Gastroesophageal sphincter (tissue), 4 donors: ENCODE measurements around the gene DCBLD1. TPM values are rescaled to one million over a fixed set of nuclear protein-coding genes. Genes with fewer than 3 reads are reported as not detected.
"Not testable (repeated sequence)": the region's sequence is repeated elsewhere in the genome, so short reads cannot be mapped to it uniquely, and the experiment has no call there.

ENCODE experiments used
- ATAC-seq: fragments of 150-250 bp; one replicate; pipeline ENCODE4 v1.9.1; 2016; ENCODE audit warnings: mild to moderate bottlenecking, moderate library complexity
- H3K27ac ChIP-seq, 4 donors: fragments of 200-600 bp; sonication (generic) in 3 of 4; 1 replicate in 3 of 4; 2 replicates in 1 of 4; pipeline ENCODE4 v1.5.1; 2016 to 2019
- H3K27me3 ChIP-seq: fragments of 200-600 bp; sonication (generic); one replicate; pipeline ENCODE4 v1.5.1; 2019
- H3K36me3 ChIP-seq, 2 donors: fragments of 200-600 bp; sonication (generic); one replicate each; pipeline ENCODE4 v1.5.1; 2019; ENCODE audit warnings: control low read depth in 1 of 2
- H3K4me1 ChIP-seq, 3 donors: fragments of 200-600 bp; sonication (generic); 1 replicate in 2 of 3; 2 replicates in 1 of 3; pipeline ENCODE4 v1.5.1; 2016 to 2019; ENCODE audit warnings: control low read depth in 2 of 3
- H3K4me3 ChIP-seq, 2 donors: fragments of 200-600 bp; sonication (generic); one replicate each; pipeline ENCODE4 v1.5.1; 2019; ENCODE audit warnings: mild to moderate bottlenecking in 1 of 2, moderate library complexity in 1 of 2
- H3K9me3 ChIP-seq, 3 donors: fragments of 200-600 bp; sonication (generic); one replicate each; pipeline ENCODE4 v1.5.1; 2017 to 2019; ENCODE audit warnings: control low read depth in 2 of 3
- EP300 ChIP-seq: sonication (generic); formaldehyde crosslinking; IDR thresholded peaks from one replicate; pipeline ENCODE4 v1.6.1; 2017; ENCODE audit warnings: antibody characterized with exemption, mild to moderate bottlenecking
- POLR2A ChIP-seq, 2 donors: fragments of 450-650 bp; IDR thresholded peaks; one replicate each; pipeline ENCODE4 v1.6.1; 2017; ENCODE audit warnings: antibody characterized with exemption in 2 of 2, mild to moderate bottlenecking in 2 of 2, moderate library complexity in 1 of 2
- POLR2AphosphoS5 ChIP-seq: sonication (generic); formaldehyde crosslinking; IDR thresholded peaks from one replicate; pipeline ENCODE4 v1.6.1; 2017; ENCODE audit warnings: antibody characterized with exemption
- WGBS, 2 donors: methylation state at CpG; one replicate each; pipeline ENCODE4 v1.1.5; 2018; ENCODE audit warnings: low coverage in 1 of 2; 5-methylcytosine and 5-hydroxymethylcytosine counted together
- total RNA-seq, 4 donors: library from RNA; depleted of rRNA; stranded (reverse); fragments of >200 nt; gene quantifications; one replicate each; pipeline ENCODE4 v1.1.0, GENCODE V29; 2016
- TF ChIP-seq, protein P1 (sequence below), 4 experiments: fragments of 200-600 bp in 2 of 4; fragments of 450-650 bp in 2 of 4; sonication (generic) in 1 of 4; IDR thresholded peaks; one replicate each; pipeline ENCODE4 v1.5.1; 2017 to 2019; ENCODE audit warnings: antibody characterized with exemption in 4 of 4, mild to moderate bottlenecking in 2 of 4, moderate library complexity in 2 of 4

DCBLD1 gene
- total RNA-seq, 4 donors from 2014 or later: 5.0 to 10.9 (median 8.3) TPM

DNA sequence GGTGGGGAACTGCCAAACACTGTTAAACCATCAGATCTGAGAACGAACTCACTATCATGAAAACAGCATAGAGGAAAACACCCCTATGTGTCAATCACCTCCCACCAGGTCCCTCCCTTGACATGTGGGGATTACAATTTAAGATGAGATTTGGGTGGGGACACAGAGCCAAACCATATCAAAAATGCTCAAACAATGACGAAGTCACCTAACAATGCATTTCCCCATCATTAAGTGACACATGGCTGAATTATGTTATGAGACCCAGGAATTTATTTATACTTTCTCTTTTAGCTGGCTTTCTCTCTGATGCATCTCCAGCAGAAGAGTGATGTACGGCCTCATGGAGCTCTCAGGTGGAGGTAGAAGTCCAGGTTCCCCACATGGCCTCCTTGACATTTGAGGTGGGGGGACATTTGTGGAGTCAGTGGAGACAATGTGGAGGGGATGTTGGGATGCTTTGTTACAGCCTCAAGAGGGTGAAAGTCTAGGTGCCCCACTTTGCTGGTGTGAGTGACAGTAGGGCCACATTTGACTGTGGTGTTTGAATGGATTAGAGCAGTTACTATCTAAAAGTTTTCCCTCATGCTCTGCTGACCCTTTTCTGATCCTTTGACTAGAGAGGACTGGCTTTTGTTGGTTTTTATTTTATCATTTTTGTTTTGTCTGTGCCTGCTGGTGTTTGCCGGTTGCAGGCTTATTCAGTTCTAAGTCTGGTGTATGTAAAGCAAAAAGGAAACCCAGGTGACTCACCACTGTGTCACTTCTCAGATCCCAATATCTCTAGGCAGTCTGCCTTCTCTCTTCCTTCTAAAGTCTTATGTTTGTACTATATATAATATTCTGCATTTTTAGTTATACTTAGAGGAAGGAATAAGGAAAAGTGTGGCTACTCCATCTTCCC is 18.5 kb upstream of the DCBLD1 start:
- TF ChIP-seq, protein P1, sequence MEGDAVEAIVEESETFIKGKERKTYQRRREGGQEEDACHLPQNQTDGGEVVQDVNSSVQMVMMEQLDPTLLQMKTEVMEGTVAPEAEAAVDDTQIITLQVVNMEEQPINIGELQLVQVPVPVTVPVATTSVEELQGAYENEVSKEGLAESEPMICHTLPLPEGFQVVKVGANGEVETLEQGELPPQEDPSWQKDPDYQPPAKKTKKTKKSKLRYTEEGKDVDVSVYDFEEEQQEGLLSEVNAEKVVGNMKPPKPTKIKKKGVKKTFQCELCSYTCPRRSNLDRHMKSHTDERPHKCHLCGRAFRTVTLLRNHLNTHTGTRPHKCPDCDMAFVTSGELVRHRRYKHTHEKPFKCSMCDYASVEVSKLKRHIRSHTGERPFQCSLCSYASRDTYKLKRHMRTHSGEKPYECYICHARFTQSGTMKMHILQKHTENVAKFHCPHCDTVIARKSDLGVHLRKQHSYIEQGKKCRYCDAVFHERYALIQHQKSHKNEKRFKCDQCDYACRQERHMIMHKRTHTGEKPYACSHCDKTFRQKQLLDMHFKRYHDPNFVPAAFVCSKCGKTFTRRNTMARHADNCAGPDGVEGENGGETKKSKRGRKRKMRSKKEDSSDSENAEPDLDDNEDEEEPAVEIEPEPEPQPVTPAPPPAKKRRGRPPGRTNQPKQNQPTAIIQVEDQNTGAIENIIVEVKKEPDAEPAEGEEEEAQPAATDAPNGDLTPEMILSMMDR (IDR thresholded peaks at IDR 0.05): no peak
- TF ChIP-seq POLR2A (IDR thresholded peaks at IDR 0.05) (no peak), EP300 (no peak), POLR2AphosphoS5 (no peak)
- H3K27ac ChIP-seq: no peak overlapping the region
- no peak for ATAC-seq
- 80 to 83% methylated on average over 3 to 4 of the region's 4 CpGs for WGBS, 2 donors
- no peaks in the 10 kb centered on the region for H3K36me3 ChIP-seq
- H3K4me1 ChIP-seq: no peaks in the 10 kb centered on the region
- no peaks in the 10 kb centered on the region for H3K9me3 ChIP-seq
- no peaks in the 10 kb centered on the region for H3K27me3 ChIP-seq
- H3K4me3 ChIP-seq: no peak overlapping the region

DNA sequence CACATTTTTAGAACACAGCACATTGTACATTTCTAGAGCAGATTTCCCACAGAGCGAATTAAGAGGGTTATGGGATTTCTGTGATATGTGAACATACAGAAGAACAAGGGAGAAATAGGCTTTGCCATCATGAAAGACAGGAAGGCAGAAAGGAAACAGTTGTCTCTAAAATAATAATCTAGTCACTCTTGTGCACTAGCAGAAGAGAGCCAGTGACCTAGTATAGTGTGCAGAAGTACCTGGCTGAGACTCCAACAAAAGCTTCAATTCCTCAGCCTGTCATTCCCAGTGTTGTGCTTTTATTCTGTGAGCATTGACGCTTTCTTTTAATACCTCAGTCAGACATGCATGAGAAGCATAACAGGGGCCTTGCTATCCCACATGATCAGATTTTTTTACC is 17.8 kb upstream of the DCBLD1 start:
- H3K36me3 ChIP-seq: no peaks in the 10 kb centered on the region
- no peak overlapping the region for H3K27ac ChIP-seq
- TF ChIP-seq POLR2A (IDR thresholded peaks at IDR 0.05) (no peak), POLR2AphosphoS5 (no peak), EP300 (no peak)
- TF ChIP-seq, protein P1 (IDR thresholded peaks at IDR 0.05): no peak
- ATAC-seq: no peak
- WGBS, 2 donors: 47% methylated on average over 2 of the region's 2 CpGs; no CpG with 5 or more reads in 1 of the 2 donors
- H3K27me3 ChIP-seq: no peaks in the 10 kb centered on the region
- H3K4me1 ChIP-seq: no peaks in the 10 kb centered on the region
- H3K4me3 ChIP-seq: no peak overlapping the region
- no peaks in the 10 kb centered on the region for H3K9me3 ChIP-seq

DNA sequence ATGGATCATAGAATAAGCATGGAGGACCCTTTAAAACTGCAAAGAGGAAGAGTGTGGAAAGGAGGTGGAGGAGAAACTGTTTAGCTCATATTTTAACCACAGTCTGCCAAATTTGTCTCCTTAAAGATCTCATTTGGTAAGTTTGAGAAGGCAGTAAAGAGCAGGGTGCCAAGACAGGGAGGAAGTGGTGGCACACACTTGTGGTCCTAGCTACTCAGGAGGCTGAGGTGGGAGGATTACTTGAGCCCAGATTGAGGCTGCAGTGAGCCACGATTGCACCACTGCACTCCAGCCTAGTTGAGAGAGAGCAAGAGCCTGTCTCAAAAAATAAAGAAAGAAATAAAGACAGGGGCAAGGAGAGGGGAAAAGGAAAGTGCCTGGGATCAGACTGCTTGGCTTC is 16.8 kb upstream of the DCBLD1 start:
- 25 to 60% methylated on average over 1 of the region's 1 CpG for WGBS, 2 donors
- no peaks in the 10 kb centered on the region for H3K9me3 ChIP-seq
- no peak for TF ChIP-seq EP300
- TF ChIP-seq POLR2A (IDR thresholded peaks at IDR 0.05): no peak
- TF ChIP-seq, protein P1 (IDR thresholded peaks at IDR 0.05): no peak
- no peak for TF ChIP-seq POLR2AphosphoS5
- no peak overlapping the region for H3K4me3 ChIP-seq
- ATAC-seq: no peak
- H3K27ac ChIP-seq: no peak overlapping the region
- H3K27me3 ChIP-seq: no peaks in the 10 kb centered on the region
- H3K4me1 ChIP-seq: no peaks in the 10 kb centered on the region
- no peaks in the 10 kb centered on the region for H3K36me3 ChIP-seq

DNA sequence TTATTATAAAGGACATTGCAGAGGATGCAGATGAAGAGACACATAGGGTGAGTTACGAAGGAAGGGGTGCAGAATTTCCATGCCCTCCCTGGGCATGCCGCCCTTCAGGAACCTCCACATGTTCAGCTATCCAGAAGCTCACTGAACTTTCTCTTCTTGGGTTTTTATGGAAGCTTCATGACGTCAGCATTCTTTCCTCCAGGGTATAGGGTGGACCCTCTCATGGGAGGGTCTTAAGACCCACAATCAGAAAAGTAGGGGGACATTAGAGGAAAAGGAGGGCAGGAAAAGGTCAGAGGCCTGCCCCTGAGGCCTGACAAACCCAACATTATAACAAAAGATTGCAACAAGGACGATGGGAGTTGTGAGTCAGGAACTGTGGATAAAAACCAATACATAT is 14.6 kb upstream of the DCBLD1 start:
- Histone ChIP-seq H3K27ac (no peak overlapping the region), H3K9me3 (no peaks in the 10 kb centered on the region), H3K36me3 (no peaks in the 10 kb centered on the region), H3K27me3 (no peaks in the 10 kb centered on the region), H3K4me3 (no peak overlapping the region), H3K4me1 (no peaks in the 10 kb centered on the region)
- TF ChIP-seq, protein P1 (IDR thresholded peaks at IDR 0.05): no peak
- TF ChIP-seq POLR2A (IDR thresholded peaks at IDR 0.05): no peak
- TF ChIP-seq POLR2AphosphoS5: no peak
- TF ChIP-seq EP300: no peak
- ATAC-seq: no peak
- 50 to 65% methylated on average over 1 to 2 of the region's 4 CpGs for WGBS, 2 donors

DNA sequence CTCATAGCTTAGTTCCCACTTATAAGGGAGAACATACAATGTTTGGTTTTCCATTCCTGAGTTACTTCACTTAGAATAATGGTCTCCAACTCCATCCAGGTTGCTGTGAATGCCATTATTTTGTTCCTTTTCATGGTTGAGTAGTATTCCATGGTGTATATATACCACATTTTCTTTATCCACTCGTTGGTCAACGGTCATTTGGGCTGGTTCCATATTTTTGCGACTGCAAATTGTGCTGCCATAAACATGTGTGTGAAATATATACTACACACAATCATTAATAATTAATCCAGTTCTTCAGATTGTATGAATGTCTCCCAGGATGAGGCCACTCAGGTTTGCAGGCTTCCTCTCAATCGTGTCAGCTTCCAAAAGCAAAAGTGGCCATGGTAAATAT is 13.9 kb upstream of the DCBLD1 start:
- not testable (repeated sequence) for ATAC-seq, H3K27ac ChIP-seq
- 68 to 69% methylated on average over 4 of the region's 4 CpGs for WGBS, 2 donors

More for the DNA sequence above, 13.9 kb upstream of the DCBLD1 start:
- not testable (repeated sequence) for H3K4me1 ChIP-seq, H3K4me3 ChIP-seq, H3K36me3 ChIP-seq, H3K9me3 ChIP-seq, H3K27me3 ChIP-seq
